NCI-H2107 treated with DMSO at 0.1 percent for 48 hours (cell line): ENCODE results near the gene KMT2D.

Source experiments
- DNase-seq: peaks from one replicate; lab custom pipeline; 2025; ENCODE audit not compliant: unreplicated experiment; lab: John Stamatoyannopoulos, UW

The KMT2D gene

GRCh38 chr12:49036029-49036428 is 24.6 kb downstream of the KMT2D start:
- no peak for DNase-seq

- DNase-seq: no peak
Observed at GRCh38 chr12:49034286-49034622, 26.3 kb downstream of the KMT2D start.

GRCh38 chr12:49033611-49034285 is 26.8 kb downstream of the KMT2D start:
- no peak for DNase-seq

GRCh38 chr12:49032679-49033447 is 27.7 kb downstream of the KMT2D start:
- no peak for DNase-seq

GRCh38 chr12:49032276-49032675 is 28.3 kb downstream of the KMT2D start:
- DNase-seq: no peak

- no peak for DNase-seq
Observed at GRCh38 chr12:49031573-49032161, 28.9 kb downstream of the KMT2D start.

- no peak for DNase-seq
Observed at GRCh38 chr12:49030714-49031572, 29.7 kb downstream of the KMT2D start.

- DNase-seq: no peak
Observed at GRCh38 chr12:49030119-49030518, 30.5 kb downstream of the KMT2D start.

GRCh38 chr12:49028666-49029275 is 31.8 kb downstream of the KMT2D start:
- DNase-seq: no peak

- no peak for DNase-seq
Observed at GRCh38 chr12:49027846-49028555, 32.6 kb downstream of the KMT2D start.

- no peak for DNase-seq
Observed at GRCh38 chr12:49026678-49027480, 33.7 kb downstream of the KMT2D start.

GRCh38 chr12:49026101-49026500 is 34.5 kb downstream of the KMT2D start:
- no peak for DNase-seq

- no peak for DNase-seq
Observed at GRCh38 chr12:49025463-49025862, 35.1 kb downstream of the KMT2D start.

- no peak for DNase-seq
Observed at GRCh38 chr12:49024543-49024942, 36.1 kb downstream of the KMT2D start.

- no peak for DNase-seq
Observed at GRCh38 chr12:49023812-49024211, 36.8 kb downstream of the KMT2D start.

GRCh38 chr12:49022558-49023178 is 37.9 kb downstream of the KMT2D start:
- DNase-seq: no peak

GRCh38 chr12:49021292-49021915 is 39.2 kb downstream of the KMT2D start:
- no peak for DNase-seq

GRCh38 chr12:49020441-49020840 is 40.2 kb downstream of the KMT2D start:
- DNase-seq: no peak
